ENCODE data around the gene PRKX.
"Not testable (repeated sequence)": the region's sequence is repeated elsewhere in the genome, so short reads cannot be mapped to it uniquely, and the experiment has no call there.

Gene PRKX

GRCh38 chrX:3653111-3653510 is 60.3 kb downstream of the PRKX start:
- Mint-ChIP-seq H3K4me3 (no peak overlapping the region), H3K27me3 (no peaks in the 10 kb centered on the region), H3K9me3 (no peaks in the 10 kb centered on the region), H3K27ac (no peak overlapping the region), H3K36me3 (peaks cover 20% of the 10 kb centered on the region), H3K4me1 (peaks cover 10% of the 10 kb centered on the region)
- no peak for DNase-seq
- CTCF ChIA-PET, result interaction anchor here (1.9 kb wide), 1 partner anchor 160 kb away, joined by 12 read pairs; no protein-coding TSS in a partner anchor

GRCh38 chrX:3651277-3651676 is 62.2 kb downstream of the PRKX start:
- peak overlapping the region; percentile 42 for H3K27ac Mint-ChIP-seq
- no peaks in the 10 kb centered on the region for H3K9me3 Mint-ChIP-seq
- no peaks in the 10 kb centered on the region for H3K27me3 Mint-ChIP-seq
- peaks cover 10% of the 10 kb centered on the region for H3K4me1 Mint-ChIP-seq
- H3K36me3 Mint-ChIP-seq, result peaks cover 30% of the 10 kb centered on the region
- CTCF ChIA-PET, result interaction anchor here (0.6 to 2.1 kb wide), 6 partner anchors 9 to 162 kb away, joined by 3 to 20 read pairs (median 4); no protein-coding TSS in a partner anchor
- no peak for DNase-seq
- H3K4me3 Mint-ChIP-seq, result no peak overlapping the region

GRCh38 chrX:3648084-3648483 is 65.4 kb downstream of the PRKX start:
- Mint-ChIP-seq H3K36me3 (peaks cover 54% of the 10 kb centered on the region), H3K4me3 (no peak overlapping the region), H3K27me3 (no peaks in the 10 kb centered on the region), H3K27ac (no peak overlapping the region), H3K4me1 (peaks cover 10% of the 10 kb centered on the region), H3K9me3 (no peaks in the 10 kb centered on the region)
- DNase-seq, result no peak
- CTCF ChIA-PET, result no interaction called here

GRCh38 chrX:3639858-3640631 is 73.4 kb downstream of the PRKX start:
- H3K4me3 Mint-ChIP-seq, result not testable (repeated sequence)

GRCh38 chrX:3639236-3639635 is 74.2 kb downstream of the PRKX start:
- CTCF ChIA-PET, result no interaction called here
- H3K4me3 Mint-ChIP-seq, result no peak overlapping the region
- no peaks in the 10 kb centered on the region for H3K4me1 Mint-ChIP-seq
- DNase-seq, result no peak
- no peaks in the 10 kb centered on the region for H3K9me3 Mint-ChIP-seq
- H3K36me3 Mint-ChIP-seq, result peaks cover 36% of the 10 kb centered on the region
- H3K27ac Mint-ChIP-seq, result no peak overlapping the region
- H3K27me3 Mint-ChIP-seq, result no peaks in the 10 kb centered on the region

More at GRCh38 chrX:3639858-3640631, 73.4 kb downstream of the PRKX start:
- peaks cover 43% of the 10 kb centered on the region for H3K36me3 Mint-ChIP-seq
- H3K27ac Mint-ChIP-seq, DNase-seq, CTCF ChIA-PET, H3K9me3 Mint-ChIP-seq, H3K4me1 Mint-ChIP-seq, H3K27me3 Mint-ChIP-seq: not testable (repeated sequence)

- DNase-seq, result peak; percentile 46
- CTCF ChIA-PET, result no interaction called here
- Mint-ChIP-seq H3K4me1 (no peaks in the 10 kb centered on the region), H3K36me3 (peaks cover 30% of the 10 kb centered on the region), H3K9me3 (no peaks in the 10 kb centered on the region), H3K27me3 (no peaks in the 10 kb centered on the region), H3K27ac (peak overlapping the region; percentile 33), H3K4me3 (no peak overlapping the region)
These were observed 75.1 kb downstream of the PRKX start for GRCh38 chrX:3638280-3638873.

- H3K27me3 Mint-ChIP-seq, result no peaks in the 10 kb centered on the region
- H3K4me3 Mint-ChIP-seq, result no peak overlapping the region
These were observed 76.6 kb downstream of the PRKX start for GRCh38 chrX:3636803-3637202.

GRCh38 chrX:3631196-3631595 is 82.3 kb downstream of the PRKX start:
- Mint-ChIP-seq H3K27ac (no peak overlapping the region), H3K4me3 (no peak overlapping the region), H3K4me1 (peaks cover 6% of the 10 kb centered on the region), H3K36me3 (peaks cover 36% of the 10 kb centered on the region), H3K9me3 (no peaks in the 10 kb centered on the region), H3K27me3 (no peaks in the 10 kb centered on the region)
- CTCF ChIA-PET, result no interaction called here
- no peak for DNase-seq

More at GRCh38 chrX:3636803-3637202, 76.6 kb downstream of the PRKX start:
- CTCF ChIA-PET, result no interaction called here
- no peaks in the 10 kb centered on the region for H3K4me1 Mint-ChIP-seq
- H3K27ac Mint-ChIP-seq, result no peak overlapping the region
- no peaks in the 10 kb centered on the region for H3K9me3 Mint-ChIP-seq
- peaks cover 33% of the 10 kb centered on the region for H3K36me3 Mint-ChIP-seq
- no peak for DNase-seq

GRCh38 chrX:3627594-3627993 is 85.9 kb downstream of the PRKX start:
- H3K36me3 Mint-ChIP-seq, result peaks cover 38% of the 10 kb centered on the region
- no peak overlapping the region for H3K27ac Mint-ChIP-seq
- no peak for DNase-seq
- no peaks in the 10 kb centered on the region for H3K9me3 Mint-ChIP-seq
- H3K27me3 Mint-ChIP-seq, result no peaks in the 10 kb centered on the region
- CTCF ChIA-PET, result no interaction called here
- peaks cover 6% of the 10 kb centered on the region for H3K4me1 Mint-ChIP-seq
- no peak overlapping the region for H3K4me3 Mint-ChIP-seq

GRCh38 chrX:3621414-3621813 is 92.0 kb downstream of the PRKX start:
- Mint-ChIP-seq H3K27ac (no peak overlapping the region), H3K27me3 (no peaks in the 10 kb centered on the region), H3K4me3 (no peak overlapping the region), H3K9me3 (no peaks in the 10 kb centered on the region), H3K4me1 (no peaks in the 10 kb centered on the region), H3K36me3 (peaks cover 40% of the 10 kb centered on the region)
- CTCF ChIA-PET, result no interaction called here
- DNase-seq, result no peak

- H3K27ac Mint-ChIP-seq, H3K4me3 Mint-ChIP-seq, H3K9me3 Mint-ChIP-seq, H3K27me3 Mint-ChIP-seq, H3K4me1 Mint-ChIP-seq, CTCF ChIA-PET, DNase-seq: not testable (repeated sequence)
- H3K36me3 Mint-ChIP-seq, result peaks cover 42% of the 10 kb centered on the region
These were observed 101.7 kb downstream of the PRKX start for GRCh38 chrX:3611744-3612143.

- no peak overlapping the region for H3K27ac Mint-ChIP-seq
- no peaks in the 10 kb centered on the region for H3K9me3 Mint-ChIP-seq
- H3K36me3 Mint-ChIP-seq, result peaks cover 44% of the 10 kb centered on the region
- H3K4me3 Mint-ChIP-seq, result no peak overlapping the region
- DNase-seq, result no peak
- no peaks in the 10 kb centered on the region for H3K4me1 Mint-ChIP-seq
- H3K27me3 Mint-ChIP-seq, result no peaks in the 10 kb centered on the region
- CTCF ChIA-PET, result no interaction called here
These were observed 103.6 kb downstream of the PRKX start for GRCh38 chrX:3609810-3610209.

GRCh38 chrX:3603026-3603661 is 110.3 kb downstream of the PRKX start:
- DNase-seq, result no peak
- Mint-ChIP-seq H3K36me3 (peaks cover 35% of the 10 kb centered on the region), H3K9me3 (peaks cover under 1% of the 10 kb centered on the region), H3K4me1 (no peaks in the 10 kb centered on the region), H3K4me3 (no peak overlapping the region), H3K27ac (no peak overlapping the region), H3K27me3 (no peaks in the 10 kb centered on the region)
- CTCF ChIA-PET, result no interaction called here

- DNase-seq, result no peak
- no peaks in the 10 kb centered on the region for H3K27me3 Mint-ChIP-seq
- H3K9me3 Mint-ChIP-seq, result peaks cover 5% of the 10 kb centered on the region
- H3K36me3 Mint-ChIP-seq, result peaks cover 38% of the 10 kb centered on the region
- CTCF ChIA-PET, result no interaction called here
- no peaks in the 10 kb centered on the region for H3K4me1 Mint-ChIP-seq
- H3K27ac Mint-ChIP-seq, result no peak overlapping the region
- H3K4me3 Mint-ChIP-seq, result no peak overlapping the region
These were observed 113.5 kb downstream of the PRKX start for GRCh38 chrX:3599802-3600430.

Data from activated naive CD4-positive, alpha-beta T cell treated with anti-CD3 and anti-CD28 coated beads, Interleukin-2, amount 10 ng/mL, durations not matched to agents 7 days and 5 days (primary cell).